Activated B cell treated with CpG ODN at 0.5 μM for 24 hours (primary cell): ENCODE data around the gene BRI3. TPM values are rescaled to one million over a fixed set of nuclear protein-coding genes. Genes with fewer than 3 reads are reported as not detected.

Source experiments
- ATAC-seq: fragments of 200-7000 bp; cut with Tn5 transposase; one replicate; pipeline ENCODE4 v1.10.0; 2021; ENCODE audit warnings: low read depth, mild to moderate bottlenecking, moderate library complexity
- CTCF ChIA-PET: fragments of 350-600 bp; sonication (Branson Sonifier 250); formaldehyde crosslinking; loops from one replicate; lab custom pipeline; 2021; ENCODE audit warnings: antibody characterized with exemption; lab: Charles Lee
- POLR2A ChIA-PET: fragments of 350-600 bp; sonication (Branson Sonifier 250); formaldehyde crosslinking; loops from one replicate; lab custom pipeline; 2021; ENCODE audit warnings: antibody characterized with exemption; lab: Charles Lee
- DNase-seq: peaks from one replicate; pipeline ENCODE4 v3.0.0; 2022
- H3K27ac Mint-ChIP-seq: one replicate; pipeline ENCODE4 v1.8.0; 2020; ENCODE audit warnings: mixed read lengths
- H3K27me3 Mint-ChIP-seq: one replicate; pipeline ENCODE4 v1.8.0; 2021; ENCODE audit warnings: mixed read lengths
- H3K36me3 Mint-ChIP-seq: one replicate; pipeline ENCODE4 v1.8.0; 2021; ENCODE audit warnings: low read depth, mixed read lengths
- H3K4me1 Mint-ChIP-seq: one replicate; pipeline ENCODE4 v1.8.0; 2021; ENCODE audit warnings: mixed read lengths
- H3K4me3 Mint-ChIP-seq: one replicate; pipeline ENCODE4 v1.8.0; 2020; ENCODE audit warnings: mild to moderate bottlenecking, mixed read lengths
- H3K9me3 Mint-ChIP-seq: one replicate; pipeline ENCODE4 v1.8.0; 2020; ENCODE audit warnings: mixed read lengths
- CTCF ChIP-seq: fragments of 200-600 bp; IDR thresholded peaks from one replicate; pipeline ENCODE4 v1.8.0; 2022; ENCODE audit warnings: antibody characterized with exemption, mild to moderate bottlenecking
- intact Hi-C: fragments of 100-400 bp; cut with micrococcal nuclease; formaldehyde crosslinking; loops from one replicate; pipeline ENCODE4 v1.15.1; 2024
- total RNA-seq: library from RNA; stranded (reverse); gene quantifications from 2 replicates; pipeline ENCODE4 v1.2.3, GENCODE V29; 2022

BRI3 gene
- total RNA-seq, 1 donor from 2014 or later = 53.7 TPM

GRCh38 chr7:98305951-98306535 is 24.6 kb downstream of the BRI3 start:
- Mint-ChIP-seq H3K4me3 (no peak overlapping the region), H3K27ac (no peak overlapping the region), H3K27me3 (no peaks in the 10 kb centered on the region), H3K4me1 (no peaks in the 10 kb centered on the region), H3K36me3 (peaks cover 9% of the 10 kb centered on the region), H3K9me3 (no peaks in the 10 kb centered on the region)
- intact Hi-C loops = no loop called here
- DNase-seq = no peak
- ChIA-PET POLR2A (no interaction called here), CTCF (no interaction called here)
- no peak for TF ChIP-seq CTCF
- no peak for ATAC-seq

GRCh38 chr7:98307971-98308466 is 26.5 kb downstream of the BRI3 start:
- Mint-ChIP-seq H3K9me3 (no peaks in the 10 kb centered on the region), H3K27ac (no peak overlapping the region), H3K4me1 (peaks cover 5% of the 10 kb centered on the region), H3K27me3 (peaks cover 8% of the 10 kb centered on the region), H3K36me3 (peaks cover 9% of the 10 kb centered on the region), H3K4me3 (no peak overlapping the region)
- ATAC-seq (no peak), DNase-seq (no peak)
- TF ChIP-seq CTCF = no peak
- POLR2A ChIA-PET = no interaction called here
- CTCF ChIA-PET = no interaction called here
- intact Hi-C loops = no loop called here

- H3K27ac Mint-ChIP-seq = no peak overlapping the region
- H3K4me1 Mint-ChIP-seq = peaks cover 17% of the 10 kb centered on the region
- DNase-seq (no peak), ATAC-seq (no peak)
- no peaks in the 10 kb centered on the region for H3K9me3 Mint-ChIP-seq
- intact Hi-C loops = no loop called here
- ChIA-PET CTCF (no interaction called here), POLR2A (no interaction called here)
- H3K36me3 Mint-ChIP-seq = peaks cover 7% of the 10 kb centered on the region
- no peak overlapping the region for H3K4me3 Mint-ChIP-seq
- TF ChIP-seq CTCF = no peak
- H3K27me3 Mint-ChIP-seq = peaks cover 8% of the 10 kb centered on the region
Measured at GRCh38 chr7:98309566-98309965, 28.1 kb downstream of the BRI3 start.

GRCh38 chr7:98312201-98312600 is 30.7 kb downstream of the BRI3 start:
- CTCF ChIA-PET = no interaction called here
- Mint-ChIP-seq H3K9me3 (peaks cover 2% of the 10 kb centered on the region), H3K27ac (no peak overlapping the region), H3K36me3 (peaks cover 4% of the 10 kb centered on the region), H3K27me3 (peaks cover 15% of the 10 kb centered on the region), H3K4me3 (no peak overlapping the region), H3K4me1 (peaks cover 33% of the 10 kb centered on the region)
- ATAC-seq = no peak
- POLR2A ChIA-PET = interaction anchor here (1.1 kb wide), 1 partner anchor 89 kb away, joined by 3 read pairs; the partner anchor contains the start of gene BAIAP2L1
- intact Hi-C loops = loop anchor here (10.0 kb wide), 2 partner anchors 333 to 563 kb away; partner anchors contain the start of genes TMEM130 and TRRAP
- DNase-seq = no peak
- no peak for TF ChIP-seq CTCF

GRCh38 chr7:98314469-98314868 is 33.0 kb downstream of the BRI3 start:
- peaks cover 41% of the 10 kb centered on the region for H3K4me1 Mint-ChIP-seq
- intact Hi-C loops = loop anchor here (1.0 to 10.0 kb wide), 6 partner anchors 33 to 560 kb away; partner anchors contain the start of genes BAIAP2L1, BRI3, TMEM130 and TRRAP
- H3K36me3 Mint-ChIP-seq = no peaks in the 10 kb centered on the region
- peak overlapping the region; percentile 61 for H3K4me3 Mint-ChIP-seq
- H3K27me3 Mint-ChIP-seq = peaks cover 28% of the 10 kb centered on the region
- DNase-seq (peak; percentile 56), ATAC-seq (peak; percentile 78)
- peak overlapping the region; percentile 71 for H3K27ac Mint-ChIP-seq
- POLR2A ChIA-PET = interaction anchor here (0.8 to 1.8 kb wide), 7 partner anchors 33 to 1094 kb away, joined by 3 to 20 read pairs (median 3); partner anchors contain the start of genes BAIAP2L1, BRI3, BUD31 and PDAP1
- CTCF ChIA-PET = interaction anchor here (1.3 kb wide), 1 partner anchor 87 kb away, joined by 4 read pairs; the partner anchor contains the start of gene BAIAP2L1
- peaks cover 2% of the 10 kb centered on the region for H3K9me3 Mint-ChIP-seq
- TF ChIP-seq CTCF = no peak
